AG04450 (cell line): ENCODE measurements around the gene DIO1. TPM values are rescaled to one million over a fixed set of nuclear protein-coding genes. Genes with fewer than 3 reads are reported as not detected.
"Not testable (repeated sequence)": the region's sequence is repeated elsewhere in the genome, so short reads cannot be mapped to it uniquely, and the experiment has no call there.

Experiments
- CTCF ChIA-PET: fragments of 300-600, 350-600 bp; formaldehyde crosslinking; extraction: SDS; loops from one replicate; lab custom pipeline; 2022; ENCODE audit warnings: antibody characterized with exemption, inconsistent platforms; lab: Charles Lee
- POLR2A ChIA-PET: fragments of 350-600 bp; formaldehyde crosslinking; extraction: SDS; loops from one replicate; lab custom pipeline; 2021; ENCODE audit warnings: antibody characterized with exemption, inconsistent platforms; lab: Yijun Ruan, JAX
- DNase-seq: peaks from one replicate; pipeline ENCODE4 v3.0.0-alpha.2; 2011; ENCODE audit warnings: low read depth, low spot score
- H3K27ac ChIP-seq: one replicate; pipeline ENCODE4 v1.5.1; 2012; ENCODE audit warnings: low read depth, low read length, control low read depth
- H3K27me3 ChIP-seq: one replicate; pipeline ENCODE4 v1.6.0; 2012; ENCODE audit warnings: low read length; ENCODE audit not compliant: control insufficient read depth, insufficient read depth
- H3K4me3 ChIP-seq: 2 replicates; pipeline ENCODE4 v1.5.1; 2011; ENCODE audit warnings: mild to moderate bottlenecking, low read depth, low read length, control low read depth
- H3K9me3 ChIP-seq: 2 replicates; pipeline ENCODE4 v1.5.1; 2012; ENCODE audit warnings: low read length; ENCODE audit not compliant: control insufficient read depth, insufficient read depth
- polyA plus RNA-seq: library from polyadenylated mRNA; depleted of rRNA; stranded (reverse); fragments of >200 nt; gene quantifications from 2 replicates; pipeline ENCODE4 v1.2.3, GENCODE V29; 2011
- TF ChIP-seq, protein P1 (sequence below): IDR thresholded peaks from 2 replicates; pipeline ENCODE4 v1.5.1; 2011; ENCODE audit warnings: low read depth, low read length, control low read depth, inconsistent platforms

The DIO1 gene
- polyA plus RNA-seq, 1 experiment = not detected

DNA sequence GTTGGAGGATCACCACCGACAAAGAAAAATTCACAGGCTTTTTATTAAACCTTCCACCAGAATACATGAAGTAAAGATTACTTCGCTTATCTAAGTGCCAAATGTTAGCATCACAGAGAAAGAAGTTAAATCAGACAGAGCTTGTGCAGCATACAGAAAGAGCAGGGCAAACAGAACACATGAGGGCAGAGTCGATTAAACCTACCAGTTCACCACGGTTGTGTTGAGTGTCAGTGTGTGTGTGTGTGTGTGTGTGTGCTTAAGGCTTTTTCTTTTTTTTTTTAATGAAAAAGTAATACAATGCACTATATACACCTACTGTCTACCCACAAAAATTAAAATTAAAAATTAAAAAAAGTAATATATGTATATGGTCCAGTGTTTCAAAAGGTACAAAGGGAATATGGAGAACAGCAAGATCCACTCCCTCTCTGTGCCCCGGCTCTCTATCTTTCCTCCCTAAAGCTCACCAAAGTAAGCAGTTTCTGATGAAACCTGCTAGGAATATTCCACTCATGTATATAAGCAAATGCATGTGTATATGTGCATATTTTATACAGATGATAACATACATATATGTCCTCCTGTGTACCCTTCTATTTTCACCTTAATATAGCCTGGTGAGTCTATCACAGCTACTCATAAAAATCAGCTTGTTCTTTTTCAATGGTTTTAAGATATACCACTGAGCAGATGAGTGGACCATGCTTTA, 22.1 kb upstream of the DIO1 start:
- H3K27ac ChIP-seq = no peak overlapping the region
- ChIA-PET POLR2A (no interaction called here), CTCF (interaction anchor here (1.2 to 2.6 kb wide), 2 partner anchors 11 to 76 kb away, joined by 4 to 19 read pairs; no protein-coding TSS in a partner anchor)
- DNase-seq = no peak
- no peaks in the 10 kb centered on the region for H3K9me3 ChIP-seq
- H3K27me3 ChIP-seq = no peaks in the 10 kb centered on the region
- TF ChIP-seq, protein P1, sequence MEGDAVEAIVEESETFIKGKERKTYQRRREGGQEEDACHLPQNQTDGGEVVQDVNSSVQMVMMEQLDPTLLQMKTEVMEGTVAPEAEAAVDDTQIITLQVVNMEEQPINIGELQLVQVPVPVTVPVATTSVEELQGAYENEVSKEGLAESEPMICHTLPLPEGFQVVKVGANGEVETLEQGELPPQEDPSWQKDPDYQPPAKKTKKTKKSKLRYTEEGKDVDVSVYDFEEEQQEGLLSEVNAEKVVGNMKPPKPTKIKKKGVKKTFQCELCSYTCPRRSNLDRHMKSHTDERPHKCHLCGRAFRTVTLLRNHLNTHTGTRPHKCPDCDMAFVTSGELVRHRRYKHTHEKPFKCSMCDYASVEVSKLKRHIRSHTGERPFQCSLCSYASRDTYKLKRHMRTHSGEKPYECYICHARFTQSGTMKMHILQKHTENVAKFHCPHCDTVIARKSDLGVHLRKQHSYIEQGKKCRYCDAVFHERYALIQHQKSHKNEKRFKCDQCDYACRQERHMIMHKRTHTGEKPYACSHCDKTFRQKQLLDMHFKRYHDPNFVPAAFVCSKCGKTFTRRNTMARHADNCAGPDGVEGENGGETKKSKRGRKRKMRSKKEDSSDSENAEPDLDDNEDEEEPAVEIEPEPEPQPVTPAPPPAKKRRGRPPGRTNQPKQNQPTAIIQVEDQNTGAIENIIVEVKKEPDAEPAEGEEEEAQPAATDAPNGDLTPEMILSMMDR = no peak
- H3K4me3 ChIP-seq = no peak overlapping the region

DNA sequence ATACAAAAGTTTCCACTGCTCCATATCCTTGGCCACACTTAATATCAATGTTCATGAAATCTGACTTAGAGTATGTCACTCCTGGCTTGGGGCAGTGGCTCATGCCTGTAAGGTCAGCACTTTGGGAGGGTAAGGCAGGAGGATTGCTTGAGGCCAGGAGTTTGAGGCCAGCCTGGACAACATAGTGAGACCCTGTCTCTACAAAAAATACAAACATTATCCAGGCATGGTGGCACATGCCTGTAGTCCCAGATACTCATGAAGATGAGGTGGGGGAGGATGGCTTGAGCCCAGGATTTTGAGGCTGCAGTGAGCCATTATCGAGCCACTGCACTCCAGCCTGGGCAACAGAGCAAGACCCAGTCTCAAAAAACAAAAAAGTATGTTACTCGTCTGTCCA, 18.8 kb upstream of the DIO1 start:
- H3K4me3 ChIP-seq, POLR2A ChIA-PET, H3K27ac ChIP-seq, H3K27me3 ChIP-seq, H3K9me3 ChIP-seq, DNase-seq: not testable (repeated sequence)
- CTCF ChIA-PET = interaction anchor here (0.6 to 4.1 kb wide), 3 partner anchors 14 to 85 kb away, joined by 3 to 18 read pairs (median 6); no protein-coding TSS in a partner anchor

DNA sequence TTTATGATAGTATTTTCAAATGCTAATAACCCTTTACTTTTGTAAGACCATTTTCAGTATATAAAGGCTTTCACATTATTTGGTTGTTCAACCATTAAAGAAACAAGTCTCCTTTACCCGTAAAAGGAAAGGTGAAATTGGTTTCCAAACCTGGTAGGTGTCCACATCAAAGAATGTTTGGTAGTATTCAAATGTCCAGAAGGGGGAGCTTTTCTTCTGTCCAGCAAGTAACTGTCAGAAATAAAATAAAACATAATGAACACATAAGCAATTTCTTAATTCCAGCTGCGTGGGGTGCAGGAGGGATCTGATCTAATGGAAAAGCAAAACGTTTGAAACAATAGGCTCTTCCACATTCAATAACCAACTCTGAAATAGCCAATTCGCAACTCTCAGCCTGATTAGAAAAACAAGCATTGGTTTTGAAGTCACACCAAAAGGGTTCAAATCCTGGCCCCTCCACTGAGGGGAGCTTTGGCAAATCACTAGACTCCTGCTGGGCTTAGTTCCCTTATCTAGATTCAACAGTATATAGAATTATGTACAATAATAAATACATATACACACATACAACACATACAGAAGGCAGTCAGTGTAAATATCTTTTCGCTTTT, 15.4 kb upstream of the DIO1 start:
- Histone ChIP-seq H3K4me3 (no peak overlapping the region), H3K27me3 (no peaks in the 10 kb centered on the region), H3K9me3 (no peaks in the 10 kb centered on the region), H3K27ac (no peak overlapping the region)
- POLR2A ChIA-PET = interaction anchor here (0.6 kb wide), 2 partner anchors 77 to 242 kb away, joined by 4 read pairs; no protein-coding TSS in a partner anchor
- peak; percentile 13 for DNase-seq
- TF ChIP-seq, protein P1 = peak; percentile 71
- CTCF ChIA-PET = interaction anchor here (0.6 to 3.2 kb wide), 30 partner anchors 9 to 611 kb away, joined by 3 to 80 read pairs (median 4); partner anchors contain the start of genes IFT25 and LRRC42

DNA sequence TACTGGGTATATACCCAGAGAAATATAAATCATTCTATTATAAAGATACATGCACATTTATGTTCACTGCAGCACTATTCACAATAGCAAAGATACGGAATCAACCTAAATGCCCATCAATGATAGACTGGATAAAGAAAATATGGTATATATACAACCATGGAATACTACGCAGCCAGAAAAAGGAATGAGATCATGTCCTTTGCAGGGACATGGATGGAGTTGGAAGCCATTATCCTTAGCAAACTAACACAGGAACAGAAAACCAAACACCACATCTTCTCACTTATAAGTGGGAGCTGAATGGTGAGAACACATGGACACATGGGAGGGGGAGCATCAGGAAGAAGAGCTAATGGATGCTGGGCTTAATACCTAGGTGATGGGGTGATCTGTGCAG, 12.1 kb upstream of the DIO1 start:
- H3K9me3 ChIP-seq, H3K4me3 ChIP-seq, H3K27me3 ChIP-seq, H3K27ac ChIP-seq, DNase-seq, POLR2A ChIA-PET: not testable (repeated sequence)
- CTCF ChIA-PET = interaction anchor here (0.8 to 1.3 kb wide), 2 partner anchors 77 to 78 kb away, joined by 4 read pairs; no protein-coding TSS in a partner anchor

DNA sequence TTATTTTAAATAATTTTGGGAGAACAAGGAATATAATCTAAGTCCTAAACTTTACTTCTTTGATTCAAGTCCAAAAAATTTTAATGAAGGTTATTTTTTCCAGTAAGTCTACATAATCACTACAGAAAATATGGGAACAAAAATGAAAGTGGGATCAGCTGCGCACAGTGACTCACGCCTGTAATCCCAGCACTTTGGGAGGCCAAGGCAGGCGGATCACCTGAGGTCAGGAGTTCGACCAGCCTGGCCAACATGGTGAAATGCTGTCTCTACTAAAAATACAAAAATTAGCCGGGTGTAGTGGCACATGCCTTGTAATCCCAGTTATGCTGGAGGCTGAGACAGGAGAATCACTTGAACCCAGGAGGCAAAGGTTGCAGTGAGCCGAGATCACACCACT, 10.4 kb upstream of the DIO1 start:
- POLR2A ChIA-PET, CTCF ChIA-PET, H3K27me3 ChIP-seq: not testable (repeated sequence)

DNA sequence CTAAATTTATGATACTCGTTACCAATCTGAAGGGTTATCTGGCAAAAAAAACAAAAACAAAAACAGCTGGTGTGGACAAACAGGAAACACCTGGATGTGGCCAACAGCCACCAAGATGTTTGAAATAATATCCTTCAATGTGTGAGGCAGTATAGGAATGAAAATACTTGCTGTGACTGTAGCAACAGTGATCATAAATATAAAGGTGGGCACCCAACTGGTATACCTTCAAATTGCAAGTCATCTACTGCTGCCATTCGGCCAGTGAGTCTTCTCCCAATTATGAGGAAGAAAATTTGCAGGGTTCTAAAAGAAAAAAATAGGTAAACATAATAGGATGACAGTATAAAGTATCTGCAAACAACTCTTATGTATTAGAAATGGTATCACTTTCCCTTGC, 5.3 kb upstream of the DIO1 start:
- peak overlapping the region; percentile 99; the same call in 1 of the 2 replicates for H3K4me3 ChIP-seq
- DNase-seq = no peak
- no peaks in the 10 kb centered on the region; the same call in 1 of the 2 replicates for H3K9me3 ChIP-seq
- ChIA-PET CTCF (interaction anchor here (1.3 kb wide), 1 partner anchor 10 kb away, joined by 3 read pairs; no protein-coding TSS in a partner anchor), POLR2A (interaction anchor here (0.5 to 2.2 kb wide), 2 partner anchors 36 to 57 kb away, joined by 3 to 15 read pairs; partner anchors contain the start of genes IFT25 and LRRC42)
- TF ChIP-seq, protein P1 = no peak
- H3K27ac ChIP-seq = no peak overlapping the region
- H3K27me3 ChIP-seq = no peaks in the 10 kb centered on the region

More for the DNA sequence above, 10.4 kb upstream of the DIO1 start:
- H3K4me3 ChIP-seq, H3K9me3 ChIP-seq, DNase-seq, H3K27ac ChIP-seq: not testable (repeated sequence)
